Measurements from ENCODE around the gene NLRP1. TPM values are rescaled to one million over a fixed set of nuclear protein-coding genes. Genes with fewer than 3 reads are reported as not detected.

The NLRP1 gene
- total and polyA plus RNA-seq, 10 of the 15 experiments (the other 5 are each of a cell fraction or from before 2014, with no cell fraction given): 2.8 to 21.8 (median 11.9) TPM

- TF ChIP-seq MYB (IDR thresholded peaks at IDR 0.05; ENCODE audit: borderline replicate concordance, low read depth, low read length): no peak
- no peak for TF ChIP-seq ETV6 (conservative IDR thresholded peaks at IDR 0.05 in 1 of 2, IDR thresholded peaks at IDR 0.05 in 1 of 2; ENCODE audit: borderline replicate concordance in 1 of 2, low read depth in 1 of 2)
- TF ChIP-seq BHLHE40 (IDR thresholded peaks at IDR 0.05; ENCODE audit: borderline replicate concordance in 1 of 2, low read depth in 2 of 2, low read length in 1 of 2): no peak
- TF ChIP-seq ZBTB11 (CRISPR knock-in tag; IDR thresholded peaks at IDR 0.05): no peak
- TF ChIP-seq SREBF2 (IDR thresholded peaks at IDR 0.05; ENCODE audit: low read length): no peak
- TF ChIP-seq EZH2 (IDR thresholded peaks at IDR 0.05; ENCODE audit: borderline replicate concordance, control insufficient read depth, low read depth, low read length): no peak
- TF ChIP-seq EP300 (IDR thresholded peaks at IDR 0.05; ENCODE audit: borderline replicate concordance in 1 of 2, control insufficient read depth in 1 of 2, low read depth in 2 of 2, low read length in 2 of 2): no peak
- no peak for TF ChIP-seq SIX5 (IDR thresholded peaks at IDR 0.05; ENCODE audit: low read depth, low read length, severe bottlenecking)
- TF ChIP-seq POLR2A (IDR thresholded peaks at IDR 0.05; ENCODE audit: low read depth, low read length): no peak
Observed at GRCh38 chr17:5488752-5489151, 95.6 kb downstream of the NLRP1 start (continued).
